HCT116 (cell line): ENCODE results near the gene ZDHHC16. TPM values are rescaled to one million over a fixed set of nuclear protein-coding genes. Genes with fewer than 3 reads are reported as not detected.

Source experiments
- ATAC-seq: fragments of 200-7000 bp; cut with Tn5 transposase; 2 replicates; pipeline ENCODE4 v1.9.1; 2020; ENCODE audit warnings: mild to moderate bottlenecking, moderate library complexity
- BruUV-seq: library from RNA; stranded (reverse); fragments of 400-500 nt; replicated peaks from 2 replicates; lab custom pipeline; 2021; lab: Mats Ljungman, UMichigan
- CTCF ChIA-PET: fragments of 300-600 bp; sonication (Branson Sonifier 250); formaldehyde crosslinking; loops from one replicate; lab custom pipeline; 2021; ENCODE audit warnings: antibody characterized with exemption; lab: Charles Lee
- POLR2A ChIA-PET: fragments of 300-600, 350-600 bp; sonication (Branson Sonifier 250); formaldehyde crosslinking; loops from one replicate; lab custom pipeline; 2021; ENCODE audit warnings: antibody characterized with exemption; lab: Charles Lee
- RAD21 ChIA-PET, 2 experiments: fragments of 300-600 bp; sonication (Branson Sonifier 250); formaldehyde crosslinking; loops; one replicate each; lab custom pipeline; 2023; ENCODE audit warnings: low total read pairs in 2 of 2; ENCODE audit not compliant: uncharacterized antibody in 2 of 2, unreplicated experiment in 2 of 2, low non-redundant PET in 1 of 2; lab: Charles Lee
- DNase-seq: peaks from one replicate; pipeline ENCODE4 v3.0.0-alpha.2; 2010; ENCODE audit warnings: low read depth, low spot score
- H2AFZ ChIP-seq: fragments of 200-600 bp; shearing (Covaris generic), sonication (generic); 2 replicates; pipeline ENCODE4 v1.6.1; 2017; ENCODE audit warnings: low read depth, mixed run types, mixed read lengths, antibody characterized with exemption, low read length; ENCODE audit not compliant: poor library complexity, severe bottlenecking
- H3K27ac ChIP-seq: 2 replicates; pipeline ENCODE4 v1.5.1; 2012; ENCODE audit warnings: low read depth, low read length
- H3K27me3 ChIP-seq: fragments of 200-600 bp; sonication (generic); 2 replicates; pipeline ENCODE4 v1.6.1; 2016; ENCODE audit warnings: mixed run types, low read length, mixed read lengths; ENCODE audit not compliant: insufficient read depth
- H3K36me3 ChIP-seq, 2 experiments: fragments of 200-500 bp in 1 of 2; fragments of 200-600 bp in 1 of 2; sonication (Bioruptor generic) in 1 of 2; sonication (generic) in 1 of 2; 2 replicates each; pipeline versions ENCODE4 v1.5.1 to v1.6.1; 2014 to 2016; ENCODE audit warnings: low read length in 2 of 2, inconsistent platforms in 1 of 2, mixed read lengths in 1 of 2, mixed run types in 1 of 2; ENCODE audit not compliant: insufficient read depth in 2 of 2, control insufficient read depth in 1 of 2
- H3K4me1 ChIP-seq, 2 experiments: fragments of 200-600 bp in 1 of 2; sonication (generic) in 1 of 2; 2 replicates each; pipeline versions ENCODE4 v1.5.1 to v1.6.1; 2012 to 2017; ENCODE audit warnings: low read length in 2 of 2, inconsistent platforms in 1 of 2, mild to moderate bottlenecking in 1 of 2, mixed read lengths in 1 of 2, mixed run types in 1 of 2, moderate library complexity in 1 of 2; ENCODE audit not compliant: insufficient read depth in 2 of 2, control insufficient read depth in 1 of 2
- H3K4me2 ChIP-seq: fragments of 200-600 bp; sonication (generic); 2 replicates; pipeline ENCODE4 v1.6.1; 2017; ENCODE audit warnings: mixed run types, low read length, mixed read lengths
- H3K4me3 ChIP-seq, 2 experiments: fragments of 200-600 bp in 1 of 2; sonication (generic) in 1 of 2; replicated peaks in 1 of 2; 2 replicates each; pipeline ENCODE4 v1.5.1; 2011 to 2016; ENCODE audit warnings: low read length in 2 of 2, control low read depth in 1 of 2, low read depth in 1 of 2, mild to moderate bottlenecking in 1 of 2, mixed read lengths in 1 of 2, mixed run types in 1 of 2
- H3K79me2 ChIP-seq: fragments of 200-600 bp; sonication (generic); 2 replicates; pipeline ENCODE4 v1.6.1; 2017; ENCODE audit warnings: mild to moderate bottlenecking, mixed run types, low read length, moderate library complexity, mixed read lengths; ENCODE audit not compliant: insufficient read depth
- H3K9ac ChIP-seq: fragments of 200-600 bp; sonication (generic); 2 replicates; pipeline ENCODE4 v1.6.1; 2016; ENCODE audit warnings: low read length, mixed read lengths
- H3K9me2 ChIP-seq: fragments of 200-600 bp; sonication (generic), shearing (Covaris generic); 2 replicates; pipeline ENCODE4 v1.6.1; 2017; ENCODE audit warnings: mixed run types, mild to moderate bottlenecking, moderate library complexity; ENCODE audit not compliant: insufficient read depth
- H3K9me3 ChIP-seq, 2 experiments: fragments of 200-500 bp in 1 of 2; fragments of 200-600 bp in 1 of 2; sonication (Bioruptor generic) in 1 of 2; sonication (generic) in 1 of 2; 2 replicates each; pipeline ENCODE4 v1.6.1; 2014 to 2017; ENCODE audit warnings: low read length in 2 of 2, mixed read lengths in 2 of 2, inconsistent platforms in 1 of 2, low read depth in 1 of 2, mild to moderate bottlenecking in 1 of 2, mixed run types in 1 of 2, moderate library complexity in 1 of 2; ENCODE audit not compliant: control insufficient read depth in 1 of 2, insufficient read depth in 1 of 2
- H4K20me1 ChIP-seq: fragments of 200-600 bp; sonication (generic), shearing (Covaris generic); 2 replicates; pipeline ENCODE4 v1.6.1; 2017; ENCODE audit warnings: mixed run types, mild to moderate bottlenecking, moderate library complexity; ENCODE audit not compliant: insufficient read depth
- ATF3 ChIP-seq: IDR thresholded peaks from 2 replicates; pipeline ENCODE4 v1.6.1; 2012
- CBX3 ChIP-seq: IDR thresholded peaks from 2 replicates; pipeline ENCODE4 v1.6.1; 2012; ENCODE audit warnings: low read depth
- CEBPB ChIP-seq: IDR thresholded peaks from 2 replicates; pipeline ENCODE4 v1.6.1; 2012; ENCODE audit warnings: low read depth
- ELF1 ChIP-seq: IDR thresholded peaks from 2 replicates; pipeline ENCODE4 v1.6.1; 2012; ENCODE audit warnings: low read depth, borderline replicate concordance
- FOSL1 ChIP-seq: IDR thresholded peaks from 2 replicates; pipeline ENCODE4 v1.6.1; 2012; ENCODE audit warnings: low read depth
- MAX ChIP-seq: IDR thresholded peaks from 2 replicates; pipeline ENCODE4 v1.6.1; 2012
- POLR2A ChIP-seq: IDR thresholded peaks from 2 replicates; pipeline ENCODE4 v1.7.0; 2011; ENCODE audit warnings: borderline replicate concordance; ENCODE audit not compliant: insufficient read depth, insufficient read length; ENCODE audit errors: extremely low read depth
- POLR2AphosphoS5 ChIP-seq: IDR thresholded peaks from 2 replicates; pipeline ENCODE4 v1.6.1; 2011; ENCODE audit warnings: mild to moderate bottlenecking, low read depth, low read length, moderate library complexity
- RAD21 ChIP-seq: IDR thresholded peaks from 2 replicates; pipeline ENCODE4 v1.6.1; 2012; ENCODE audit warnings: low read depth, mild to moderate bottlenecking
- SIN3A ChIP-seq: IDR thresholded peaks from 2 replicates; pipeline ENCODE4 v1.6.1; 2012; ENCODE audit warnings: low read depth
- SP1 ChIP-seq: IDR thresholded peaks from 2 replicates; pipeline ENCODE4 v1.6.1; 2012; ENCODE audit warnings: low read depth
- ZFX ChIP-seq: fragments of 450-650 bp; IDR thresholded peaks from 2 replicates; pipeline ENCODE4 v1.6.1; 2017
- ZNF274 ChIP-seq: fragments of 200-500 bp; sonication (Bioruptor generic); IDR thresholded peaks from 2 replicates; pipeline ENCODE4 v1.6.1; 2014; ENCODE audit warnings: mild to moderate bottlenecking, low read depth, low read length, inconsistent platforms
- intact Hi-C: fragments of 100-400 bp; cut with micrococcal nuclease; formaldehyde crosslinking; loops from 2 replicates; pipeline ENCODE4 v1.10.0; 2022
- total RNA-seq: library from RNA; stranded (reverse); gene quantifications from one replicate; pipeline ENCODE4 v1.2.1, GENCODE V29; 2021; ENCODE audit not compliant: unreplicated experiment

ZDHHC16 gene
- total RNA-seq, 1 experiment from 2014 or later: 34.0 TPM

GRCh38 chr10:97400665-97401454 is 45.1 kb upstream of the ZDHHC16 start, which contains the start of gene RRP12:
Gene RRP12, minus strand, starts transcription at chr10:97401340. Its CDS starts 109 bp downstream, at chr10:97401231.
- Histone ChIP-seq H4K20me1 (no peaks in the 10 kb centered on the region), H3K9me3 (no peaks in the 10 kb centered on the region), H3K79me2 (peaks cover 35% of the 10 kb centered on the region), H3K27me3 (no peaks in the 10 kb centered on the region), H3K4me2 (peak within 1 kb of the TSS; percentile 89), H3K36me3 (peaks cover 8 to 16% of the 10 kb centered on the region in 2 experiments; a peak in 3 of 4 replicates), H3K9ac (peak within 1 kb of the TSS; percentile 86), H3K4me1 (peaks cover 0 to 13% of the 10 kb centered on the region in 2 experiments; a peak in 2 of 4 replicates), H3K4me3 (peak within 1 kb of the TSS; percentile 64 to 80), H3K9me2 (no peaks in the 10 kb centered on the region), H2AFZ (peak within 1 kb of the TSS; percentile 70), H3K27ac (peak within 1 kb of the TSS; percentile 50)
- ChIA-PET CTCF (interaction anchor here (0.7 to 1.5 kb wide), 6 partner anchors 11 to 212 kb away, joined by 3 to 5 read pairs (median 4); no protein-coding TSS in a partner anchor), POLR2A (interaction anchor here (0.5 to 1.2 kb wide), 4 partner anchors 8 to 112 kb away, joined by 3 to 4 read pairs (median 3); no protein-coding TSS in a partner anchor), RAD21 (no interaction called here)
- BruUV-seq: TSS peak; percentile 90
- intact Hi-C loops: loop anchor here (1.0 kb wide), 1 partner anchor 25 kb away; the partner anchor contains the start of gene PGAM1
- peak; percentile 98 for DNase-seq
- ATAC-seq: peak; percentile 92
- TF ChIP-seq ELF1 (no peak; the same call in 1 of the 2 replicates), CEBPB (no peak), MAX (peak; percentile 100), SIN3A (peak; percentile 100), POLR2AphosphoS5 (peak; percentile 77), ATF3 (no peak), CBX3 (no peak), ZNF274 (no peak), RAD21 (no peak), SP1 (no peak), ZFX (peak; percentile 18; the same call in 1 of the 2 replicates), FOSL1 (no peak), POLR2A (peak; percentile 42)
